Vagina (tissue), 2 donors: ENCODE measurements around the gene PRUNE2.

Experiments
- POLR2A ChIP-seq, 2 donors: fragments of 450-650 bp; IDR thresholded peaks; one replicate each; pipeline ENCODE4 v1.6.1; 2017; ENCODE audit warnings: antibody characterized with exemption in 2 of 2, mild to moderate bottlenecking in 2 of 2, moderate library complexity in 2 of 2
- TF ChIP-seq, protein P1 (sequence below), 3 experiments: fragments of 450-650 bp in 2 of 3; fragments of 200-600 bp in 1 of 3; sonication (generic) in 1 of 3; IDR thresholded peaks; one replicate each; pipeline ENCODE4 v1.5.1; 2017 to 2019; ENCODE audit warnings: antibody characterized with exemption in 3 of 3, mild to moderate bottlenecking in 2 of 3, moderate library complexity in 2 of 3

GRCh38 chr9:76743931-76744330 is 162.0 kb downstream of the PRUNE2 start:
- no peak for TF ChIP-seq POLR2A (IDR thresholded peaks at IDR 0.05)
- TF ChIP-seq, protein P1, sequence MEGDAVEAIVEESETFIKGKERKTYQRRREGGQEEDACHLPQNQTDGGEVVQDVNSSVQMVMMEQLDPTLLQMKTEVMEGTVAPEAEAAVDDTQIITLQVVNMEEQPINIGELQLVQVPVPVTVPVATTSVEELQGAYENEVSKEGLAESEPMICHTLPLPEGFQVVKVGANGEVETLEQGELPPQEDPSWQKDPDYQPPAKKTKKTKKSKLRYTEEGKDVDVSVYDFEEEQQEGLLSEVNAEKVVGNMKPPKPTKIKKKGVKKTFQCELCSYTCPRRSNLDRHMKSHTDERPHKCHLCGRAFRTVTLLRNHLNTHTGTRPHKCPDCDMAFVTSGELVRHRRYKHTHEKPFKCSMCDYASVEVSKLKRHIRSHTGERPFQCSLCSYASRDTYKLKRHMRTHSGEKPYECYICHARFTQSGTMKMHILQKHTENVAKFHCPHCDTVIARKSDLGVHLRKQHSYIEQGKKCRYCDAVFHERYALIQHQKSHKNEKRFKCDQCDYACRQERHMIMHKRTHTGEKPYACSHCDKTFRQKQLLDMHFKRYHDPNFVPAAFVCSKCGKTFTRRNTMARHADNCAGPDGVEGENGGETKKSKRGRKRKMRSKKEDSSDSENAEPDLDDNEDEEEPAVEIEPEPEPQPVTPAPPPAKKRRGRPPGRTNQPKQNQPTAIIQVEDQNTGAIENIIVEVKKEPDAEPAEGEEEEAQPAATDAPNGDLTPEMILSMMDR (IDR thresholded peaks at IDR 0.05), result no peak
